GM21367 (cell line): Measurements from ENCODE around the gene HLA-E.
"Not testable (repeated sequence)": the region's sequence is repeated elsewhere in the genome, so short reads cannot be mapped to it uniquely, and the experiment has no call there.

Source experiments
- ATAC-seq: cut with Tn5 transposase; IDR thresholded peaks from one replicate; pipeline ENCODE4 v1.9.1; 2021; ENCODE audit not compliant: unreplicated experiment

HLA-E gene

DNA sequence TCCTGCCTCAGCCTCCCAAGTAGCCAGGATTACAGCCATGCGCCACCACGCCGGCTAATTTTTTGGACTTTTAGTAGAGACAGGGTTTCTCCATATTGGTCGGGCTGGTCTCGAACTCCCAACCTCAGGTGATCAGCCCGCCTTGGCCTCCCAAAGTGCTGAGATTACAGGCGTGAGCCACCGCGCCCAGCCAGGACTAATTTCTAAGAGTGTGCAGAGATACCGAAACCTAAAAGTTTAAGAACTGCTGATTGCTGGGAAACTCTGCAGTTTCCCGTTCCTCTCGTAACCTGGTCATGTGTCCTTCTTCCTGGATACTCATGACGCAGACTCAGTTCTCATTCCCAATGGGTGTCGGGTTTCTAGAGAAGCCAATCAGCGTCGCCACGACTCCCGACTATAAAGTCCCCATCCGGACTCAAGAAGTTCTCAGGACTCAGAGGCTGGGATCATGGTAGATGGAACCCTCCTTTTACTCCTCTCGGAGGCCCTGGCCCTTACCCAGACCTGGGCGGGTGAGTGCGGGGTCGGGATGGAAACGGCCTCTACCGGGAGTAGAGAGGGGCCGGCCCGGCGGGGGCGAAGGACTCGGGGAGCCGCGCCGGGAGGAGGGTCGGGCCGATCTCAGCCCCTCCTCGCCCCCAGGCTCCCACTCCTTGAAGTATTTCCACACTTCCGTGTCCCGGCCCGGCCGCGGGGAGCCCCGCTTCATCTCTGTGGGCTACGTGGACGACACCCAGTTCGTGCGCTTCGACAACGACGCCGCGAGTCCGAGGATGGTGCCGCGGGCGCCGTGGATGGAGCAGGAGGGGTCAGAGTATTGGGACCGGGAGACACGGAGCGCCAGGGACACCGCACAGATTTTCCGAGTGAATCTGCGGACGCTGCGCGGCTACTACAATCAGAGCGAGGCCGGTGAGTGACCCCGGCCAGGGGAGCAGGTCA is at the start of gene HLA-E:
Gene HLA-E (plus strand): TSS at position 429 of the 945 bp plus-strand sequence. CDS start 23 bp downstream, at position 452.
- ATAC-seq, result peak; percentile 65

- no peak for ATAC-seq
Measured at GRCh38 chr6:30441171-30441570, 48.1 kb upstream of the HLA-E start.

- ATAC-seq, result no peak
Measured at GRCh38 chr6:30443657-30444450, 45.5 kb upstream of the HLA-E start.

DNA sequence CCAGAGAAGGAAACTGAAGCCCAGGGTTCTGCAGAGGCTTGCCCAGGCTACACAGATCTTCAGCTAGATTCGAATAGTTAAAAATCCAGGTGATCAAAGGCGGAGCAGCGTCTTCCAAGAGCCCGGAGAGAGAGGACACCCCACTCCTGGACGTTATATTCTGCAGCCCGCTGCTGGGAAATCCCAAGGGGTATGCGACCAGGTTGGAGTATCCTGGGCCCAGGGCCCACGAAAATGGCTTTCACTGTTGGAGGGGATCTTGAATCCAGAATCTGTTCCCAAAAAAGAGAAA is 44.9 kb upstream of the HLA-E start:
- no peak for ATAC-seq

DNA sequence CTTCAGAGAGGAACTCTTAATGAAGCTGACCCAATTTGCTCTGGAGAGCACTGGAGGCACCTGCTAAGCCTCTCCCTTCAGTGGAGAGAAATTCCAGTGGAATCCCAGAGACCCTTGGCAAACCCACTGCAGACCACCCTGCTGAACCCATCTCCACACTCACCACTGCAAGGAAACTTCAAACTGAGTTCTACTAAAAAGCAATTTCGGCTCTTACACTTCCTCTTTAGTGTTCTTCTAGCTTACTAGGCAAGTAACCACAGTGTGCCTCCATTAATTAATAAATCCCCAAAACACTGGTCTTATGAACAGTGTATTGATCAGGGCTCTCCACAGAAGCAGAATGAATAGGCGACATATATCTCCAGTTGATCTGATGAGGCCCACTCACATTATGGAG is 43.0 kb upstream of the HLA-E start:
- ATAC-seq, result no peak

GRCh38 chr6:30447237-30447636 is 42.1 kb upstream of the HLA-E start:
- ATAC-seq, result no peak

- no peak for ATAC-seq
Measured at GRCh38 chr6:30450548-30450908, 38.8 kb upstream of the HLA-E start.

DNA sequence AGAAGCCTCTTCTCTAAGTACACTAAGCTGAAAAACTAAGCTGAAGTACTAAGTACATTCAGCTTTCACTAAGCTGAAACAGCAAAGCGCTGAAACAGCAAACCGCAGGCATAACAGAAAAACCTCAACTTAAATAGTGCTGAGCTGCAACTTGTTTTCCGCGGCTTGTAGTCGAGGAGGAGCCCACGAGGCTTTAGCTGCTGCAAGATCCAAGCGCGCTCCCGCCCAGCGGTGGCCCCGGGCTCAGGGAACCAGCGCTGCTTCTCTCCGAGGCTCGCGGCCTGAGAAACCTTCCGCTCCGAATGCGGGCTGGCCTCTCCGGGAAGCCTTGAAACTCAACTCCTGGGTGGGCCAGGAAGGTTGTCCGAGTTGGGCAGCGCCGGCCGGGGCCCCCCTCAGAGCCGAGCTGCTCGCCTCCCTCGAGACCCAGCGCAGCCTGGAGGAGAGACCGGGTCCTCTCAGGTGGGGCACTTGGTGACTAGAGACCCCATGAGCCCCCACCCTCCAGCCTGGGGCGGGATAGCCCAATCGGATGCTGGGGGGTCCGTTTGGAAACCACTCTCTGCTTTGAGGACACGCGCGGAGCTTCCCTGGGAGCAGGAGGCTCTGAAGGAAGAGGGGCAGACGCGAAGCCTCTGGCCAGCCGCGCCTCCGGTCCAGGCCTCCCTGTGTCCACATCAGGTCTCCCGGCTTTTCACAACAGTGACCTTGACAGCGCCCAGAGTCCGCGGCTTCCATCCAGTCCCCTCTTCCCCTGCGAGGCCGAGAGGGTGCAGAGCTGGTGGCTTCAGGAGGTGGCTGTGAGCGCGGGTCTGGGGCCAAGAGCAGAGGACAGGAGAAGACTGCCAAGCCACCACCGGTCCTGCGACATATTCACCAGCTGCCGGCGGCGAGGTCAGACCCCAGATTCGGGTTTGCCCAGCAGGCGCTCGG is 38.1 kb upstream of the HLA-E start:
- no peak for ATAC-seq

DNA sequence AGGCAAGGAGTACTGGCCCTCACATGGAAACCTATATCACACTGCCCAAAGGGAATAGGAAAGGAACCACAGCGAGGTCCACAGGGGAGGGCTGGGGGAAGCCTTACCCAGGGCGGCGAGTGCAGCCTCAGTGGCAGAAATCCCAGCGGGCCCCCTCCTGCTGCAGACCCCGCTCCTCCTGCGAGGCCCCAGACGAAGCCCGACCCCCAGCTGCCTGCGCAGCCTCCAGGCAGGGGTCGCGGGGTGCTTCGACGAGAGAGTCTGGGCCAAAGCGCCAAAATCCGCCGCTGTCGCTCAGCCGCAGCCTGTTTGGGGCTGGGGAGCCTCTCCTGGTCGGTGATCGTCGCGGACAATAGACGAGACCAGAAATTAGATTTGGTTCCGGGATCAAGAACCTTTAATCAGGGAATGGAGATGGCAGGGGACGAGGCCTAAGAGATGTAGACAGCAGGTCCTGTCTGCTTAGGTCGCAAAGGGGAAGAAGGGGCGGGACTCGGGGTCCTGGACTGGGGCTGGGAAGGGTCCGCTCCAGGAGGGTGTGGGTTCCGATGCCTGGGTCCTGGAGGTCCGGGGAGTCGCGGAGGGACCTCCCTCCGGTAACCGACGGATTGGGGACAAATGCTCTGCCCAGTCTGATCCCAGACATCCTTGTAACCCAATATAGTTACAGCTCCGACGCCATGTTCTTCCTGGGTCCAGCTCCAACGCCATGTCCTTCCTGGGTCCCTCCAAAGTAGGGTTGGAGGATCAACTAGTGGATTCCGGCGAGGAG is 36.4 kb upstream of the HLA-E start:
- no peak for ATAC-seq

GRCh38 chr6:30453508-30454116 is 35.7 kb upstream of the HLA-E start:
- peak; percentile 57 for ATAC-seq

GRCh38 chr6:30459145-30459544 is 30.2 kb upstream of the HLA-E start:
- ATAC-seq, result no peak

DNA sequence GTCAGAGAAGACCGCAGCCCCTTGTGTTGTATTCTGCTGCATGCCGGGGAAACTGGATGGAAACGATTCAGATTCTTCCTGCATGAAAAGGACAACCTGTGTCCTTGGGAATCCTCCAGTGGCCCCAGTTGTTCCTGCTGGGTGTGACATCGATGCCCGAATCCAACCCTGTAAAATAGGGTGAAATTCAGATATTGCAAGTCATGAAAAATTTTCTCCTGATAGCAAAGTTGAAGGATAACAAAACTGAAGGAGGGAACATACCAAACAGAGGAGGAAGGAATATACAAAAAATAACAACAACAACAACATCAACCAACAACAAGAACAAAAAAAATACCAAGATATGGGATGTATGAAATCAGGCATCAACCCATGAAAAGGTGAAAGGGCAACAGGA is 28.3 kb upstream of the HLA-E start:
- no peak for ATAC-seq

DNA sequence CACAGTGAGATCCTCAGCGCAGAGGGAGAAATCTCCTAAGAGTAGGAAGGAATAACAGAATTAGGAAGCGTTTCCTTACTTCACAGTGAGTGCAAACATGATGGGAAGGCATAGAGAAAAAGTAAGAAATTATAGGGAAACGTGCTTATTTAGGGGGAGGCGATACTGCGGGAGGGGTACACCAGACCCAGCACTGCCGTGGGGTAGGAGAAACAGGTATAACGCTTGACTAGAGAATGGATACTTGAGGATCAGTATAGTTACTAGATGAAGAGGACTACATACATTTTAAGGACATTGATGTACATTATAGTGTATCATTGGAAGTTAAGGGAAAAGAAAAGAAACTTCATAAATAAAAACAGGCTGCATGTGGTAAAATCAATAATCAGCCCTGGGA is 26.8 kb upstream of the HLA-E start:
- ATAC-seq, result no peak

DNA sequence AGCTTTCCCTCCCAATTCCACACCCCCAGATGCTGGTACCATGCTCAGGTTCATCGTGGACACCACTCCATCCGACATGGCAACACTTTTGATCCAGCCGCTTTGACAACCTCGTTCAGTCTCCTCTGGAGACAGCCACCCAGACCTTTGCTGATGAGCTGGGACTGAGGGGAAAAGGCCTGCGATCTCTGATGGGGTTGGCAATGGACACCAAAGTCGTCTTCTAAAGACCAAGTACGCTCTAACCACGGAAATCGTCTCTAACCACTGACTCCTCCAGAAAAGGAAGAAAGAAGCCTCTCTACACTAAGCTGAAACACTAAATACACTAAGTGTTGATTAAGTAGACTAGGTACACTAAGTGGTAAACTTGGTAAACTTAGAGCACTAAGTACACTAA is 26.1 kb upstream of the HLA-E start:
- ATAC-seq, result no peak

DNA sequence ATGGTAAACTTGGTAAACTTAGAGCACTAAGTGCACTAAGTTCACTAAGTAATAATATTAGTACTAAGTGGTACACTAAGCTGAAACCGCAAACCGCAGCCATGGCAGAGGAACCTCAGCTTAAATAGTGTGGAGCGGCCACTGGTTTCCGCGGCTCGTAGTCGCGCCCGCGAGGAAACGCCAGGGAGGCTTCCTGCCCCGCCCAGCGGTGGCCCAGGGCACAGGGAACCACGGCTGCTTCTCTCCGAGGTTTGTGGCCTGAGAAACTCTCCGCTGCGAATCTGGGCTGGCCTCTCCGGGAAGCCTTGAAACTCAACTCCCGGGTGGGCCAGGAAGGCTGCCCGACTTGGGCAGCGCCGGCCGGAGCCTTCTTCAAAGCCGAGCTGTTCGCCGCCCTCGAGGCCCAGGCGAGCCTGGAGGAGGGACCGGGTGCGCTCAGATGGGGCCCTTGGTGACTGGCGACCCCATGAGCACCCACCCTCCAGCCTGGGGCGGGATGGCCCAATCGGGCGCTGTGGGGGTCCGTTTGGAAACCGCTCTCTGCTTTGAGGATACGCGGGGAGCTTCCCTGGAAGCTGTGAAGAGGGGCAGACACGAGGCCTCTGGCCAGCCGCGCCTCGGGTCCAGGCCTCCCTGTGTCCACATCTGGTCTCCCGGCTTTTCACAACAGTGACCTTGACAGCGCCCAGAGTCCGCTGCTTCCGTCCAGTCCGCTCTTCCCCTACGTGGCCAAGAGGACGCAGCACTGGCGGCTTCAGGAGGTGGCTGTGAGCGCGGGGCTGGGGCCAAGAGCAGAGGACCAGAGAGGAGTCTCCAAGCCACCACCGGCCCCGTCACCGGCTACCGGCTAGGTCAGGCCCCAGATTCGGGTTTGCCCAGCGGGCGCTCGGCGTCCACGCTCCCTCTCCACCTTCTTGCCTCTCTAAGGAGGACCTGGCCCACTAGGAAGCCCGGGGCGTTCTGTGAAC is 25.4 kb upstream of the HLA-E start:
- ATAC-seq, result no peak

DNA sequence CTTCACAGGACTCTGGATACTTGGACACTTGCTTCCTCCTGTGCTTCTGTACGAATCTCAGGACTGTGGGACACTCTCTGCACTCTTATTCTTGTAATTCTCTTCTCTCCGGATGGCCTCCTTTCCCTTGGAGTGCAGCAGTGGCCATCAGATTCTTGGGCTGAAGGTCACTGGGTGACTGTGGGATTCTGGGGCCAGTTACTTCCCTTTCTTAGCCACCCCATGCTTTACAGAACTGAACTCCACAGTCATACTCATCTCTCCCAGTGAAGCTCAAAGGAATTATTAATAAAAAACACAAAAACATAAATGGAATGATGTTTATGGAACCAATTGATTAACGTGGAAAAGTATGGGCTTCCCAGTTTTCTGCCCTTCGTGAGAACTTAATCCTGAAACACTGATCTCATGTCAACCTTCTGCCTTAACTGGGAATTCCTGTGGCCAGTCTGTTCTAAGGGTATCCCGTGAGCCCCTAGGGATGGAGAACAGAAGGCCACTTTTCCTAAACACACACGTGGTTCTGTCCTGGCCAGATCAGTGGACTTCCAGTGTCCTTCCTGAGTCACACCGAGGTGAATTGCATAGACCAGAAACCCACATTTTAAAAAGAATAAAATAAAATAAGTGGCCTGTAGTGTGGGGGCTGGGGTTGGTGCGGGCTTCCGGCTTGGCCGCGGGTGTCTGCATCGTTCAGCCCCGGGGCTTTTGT is 23.6 kb upstream of the HLA-E start:
- no peak for ATAC-seq

DNA sequence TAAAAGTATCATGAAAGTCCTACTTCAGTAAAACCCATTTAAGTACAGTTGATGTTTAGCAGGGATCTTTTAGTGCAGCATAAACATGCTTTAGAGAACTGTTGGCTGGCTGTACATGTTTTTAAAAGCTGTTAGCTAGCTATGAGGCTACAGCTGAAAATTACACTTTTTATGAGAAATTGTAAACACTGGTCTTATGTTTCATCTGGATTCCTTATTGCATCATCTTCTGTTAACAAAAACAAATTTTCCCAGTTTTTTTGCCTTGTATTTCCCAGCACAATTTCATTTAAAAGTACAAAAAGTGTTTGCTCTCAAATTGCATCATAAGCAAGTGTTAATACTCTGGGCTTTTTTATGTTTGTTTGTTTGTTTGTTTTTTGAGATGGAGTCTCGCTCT is 18.3 kb upstream of the HLA-E start:
- ATAC-seq, result no peak

DNA sequence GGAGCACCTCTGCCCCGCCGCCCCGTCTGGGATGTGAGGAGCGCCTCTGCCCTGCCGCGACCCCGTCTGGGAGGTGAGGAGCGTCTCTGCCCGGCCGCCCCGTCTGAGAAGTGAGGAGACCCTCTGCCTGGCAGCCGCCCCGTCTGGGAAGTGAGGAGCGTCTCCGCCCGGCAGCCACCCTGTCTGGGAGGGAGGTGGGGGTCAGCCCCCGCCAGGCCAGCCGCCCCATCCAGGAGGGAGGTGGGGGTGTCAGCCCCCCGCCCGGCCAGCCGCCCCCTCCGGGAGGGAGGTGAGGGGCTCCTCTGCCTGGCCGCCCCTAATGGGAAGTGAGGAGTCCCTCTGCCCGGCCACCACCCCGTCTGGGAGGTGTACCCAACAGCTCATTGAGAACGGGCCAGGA is 14.2 kb upstream of the HLA-E start:
- ATAC-seq, result not testable (repeated sequence)
